Cardiac muscle cell (in vitro differentiated cells and primary cell): ENCODE data around the gene SWT1. TPM values are rescaled to one million over a fixed set of nuclear protein-coding genes. Genes with fewer than 3 reads are reported as not detected.

Experiments used
- DNase-seq, 2 donors: peaks; one replicate each; pipeline versions ENCODE4 v3.0.0 to v3.0.0-alpha.2; 2010 to 2017; ENCODE audit warnings: low read depth in 1 of 2, low spot score in 1 of 2
- H3K27ac ChIP-seq: fragments of 200-600 bp; sonication (generic); 2 replicates; pipeline ENCODE4 v1.5.1; 2016
- H3K27me3 ChIP-seq: fragments of 200-600 bp; sonication (generic); 2 replicates; pipeline ENCODE4 v1.6.0; 2016; ENCODE audit warnings: control low read depth
- H3K36me3 ChIP-seq: fragments of 200-600 bp; sonication (generic); 2 replicates; pipeline ENCODE4 v1.5.1; 2016; ENCODE audit warnings: control low read depth
- H3K4me1 ChIP-seq: fragments of 200-600 bp; sonication (generic); 2 replicates; pipeline ENCODE4 v1.8.1; 2017; ENCODE audit warnings: low read depth, mild to moderate bottlenecking, mixed run types
- H3K4me3 ChIP-seq: fragments of 200-600 bp; sonication (generic); 2 replicates; pipeline ENCODE4 v1.5.1; 2016; ENCODE audit warnings: mild to moderate bottlenecking
- H3K9me3 ChIP-seq: fragments of 200-600 bp; sonication (generic); 2 replicates; pipeline ENCODE4 v1.5.1; 2017; ENCODE audit warnings: low read depth, mild to moderate bottlenecking, control low read depth
- CTCF ChIP-seq: IDR thresholded peaks from 2 replicates; pipeline ENCODE4 v1.5.1; 2012; ENCODE audit warnings: low read depth, mild to moderate bottlenecking, low read length
- polyA plus RNA-seq: library from polyadenylated mRNA; unstranded; fragments of >200 nt; fragmentation: Nextera tagmentation; extraction: Ambion mirVana; gene quantifications from 2 replicates; pipeline ENCODE4 v1.2.1, GENCODE V29; 2016
- total RNA-seq: library from RNA; depleted of rRNA; stranded (reverse); fragments of >200 nt; gene quantifications from 2 replicates; pipeline ENCODE4 v1.2.3, GENCODE V29; 2016

SWT1 gene
- total and polyA plus RNA-seq, 2 experiments from 2014 or later = 2.8 to 4.9 TPM

- no peak for TF ChIP-seq CTCF
- no peaks in the 10 kb centered on the region for H3K4me1 ChIP-seq
Observed at GRCh38 chr1:185267701-185268100, 110.7 kb downstream of the SWT1 start.

GRCh38 chr1:185268352-185268751 is 111.4 kb downstream of the SWT1 start:
- Histone ChIP-seq H3K4me3 (no peak overlapping the region), H3K36me3 (no peaks in the 10 kb centered on the region), H3K9me3 (no peaks in the 10 kb centered on the region), H3K27me3 (no peaks in the 10 kb centered on the region), H3K27ac (no peak overlapping the region), H3K4me1 (no peaks in the 10 kb centered on the region)
- TF ChIP-seq CTCF = no peak
- DNase-seq = no peak

More at GRCh38 chr1:185267701-185268100, 110.7 kb downstream of the SWT1 start:
- Histone ChIP-seq H3K36me3 (no peaks in the 10 kb centered on the region), H3K27me3 (no peaks in the 10 kb centered on the region), H3K27ac (no peak overlapping the region), H3K9me3 (no peaks in the 10 kb centered on the region), H3K4me3 (no peak overlapping the region)
- DNase-seq = no peak

DNA sequence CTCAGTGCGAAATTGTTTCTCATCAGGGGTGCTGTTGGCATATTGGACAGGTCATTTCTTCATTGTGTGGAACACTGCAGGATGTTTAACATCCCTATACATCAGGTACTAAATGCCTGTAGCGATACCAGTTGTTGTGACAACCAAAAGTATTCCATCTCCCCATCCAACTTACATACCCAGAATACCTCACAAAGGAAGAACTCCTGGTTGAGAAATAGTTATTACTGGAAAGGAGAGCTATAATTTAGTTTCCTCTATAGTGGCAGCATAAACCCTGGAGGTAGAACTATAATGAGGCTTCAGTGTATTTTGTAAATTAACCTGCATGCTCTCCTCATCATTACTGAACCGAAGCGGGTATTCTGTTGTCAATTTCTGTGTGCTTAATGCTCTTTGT is 115.0 kb downstream of the SWT1 start:
- no peak for TF ChIP-seq CTCF
- H3K27me3 ChIP-seq = no peaks in the 10 kb centered on the region
- H3K27ac ChIP-seq = no peak overlapping the region
- no peak for DNase-seq
- H3K9me3 ChIP-seq = no peaks in the 10 kb centered on the region
- no peak overlapping the region for H3K4me3 ChIP-seq
- no peaks in the 10 kb centered on the region for H3K4me1 ChIP-seq
- no peaks in the 10 kb centered on the region for H3K36me3 ChIP-seq

DNA sequence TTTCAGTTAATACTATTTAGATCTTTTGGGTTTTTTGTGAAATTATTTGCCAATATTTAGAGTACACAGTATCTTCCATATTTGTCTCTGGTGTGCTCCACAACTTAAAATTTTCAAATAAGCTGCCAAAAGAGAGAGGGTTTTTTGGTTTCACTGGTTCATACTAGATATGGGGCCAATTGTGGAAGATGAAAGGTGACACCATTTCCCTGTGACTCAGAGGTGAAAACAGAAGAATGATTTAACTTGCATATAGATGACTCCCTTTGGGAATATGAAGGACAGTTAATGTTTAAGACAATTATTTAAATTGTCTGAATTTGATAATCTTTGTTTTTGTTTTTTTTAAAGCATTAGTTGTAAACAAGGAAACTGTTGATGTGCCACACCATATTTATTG is 122.6 kb downstream of the SWT1 start:
- Histone ChIP-seq H3K27me3 (no peaks in the 10 kb centered on the region), H3K9me3 (no peaks in the 10 kb centered on the region), H3K27ac (no peak overlapping the region), H3K4me1 (peaks cover 6% of the 10 kb centered on the region), H3K36me3 (no peaks in the 10 kb centered on the region), H3K4me3 (no peak overlapping the region)
- DNase-seq = peak in 1 of 2 donors; percentile 8
- TF ChIP-seq CTCF = no peak

- Histone ChIP-seq H3K4me3 (no peak overlapping the region), H3K27ac (no peak overlapping the region), H3K4me1 (peaks cover 15% of the 10 kb centered on the region), H3K36me3 (no peaks in the 10 kb centered on the region), H3K27me3 (no peaks in the 10 kb centered on the region), H3K9me3 (no peaks in the 10 kb centered on the region)
- no peak for DNase-seq
- no peak for TF ChIP-seq CTCF
Observed at GRCh38 chr1:185280589-185280988, 123.6 kb downstream of the SWT1 start.

DNA sequence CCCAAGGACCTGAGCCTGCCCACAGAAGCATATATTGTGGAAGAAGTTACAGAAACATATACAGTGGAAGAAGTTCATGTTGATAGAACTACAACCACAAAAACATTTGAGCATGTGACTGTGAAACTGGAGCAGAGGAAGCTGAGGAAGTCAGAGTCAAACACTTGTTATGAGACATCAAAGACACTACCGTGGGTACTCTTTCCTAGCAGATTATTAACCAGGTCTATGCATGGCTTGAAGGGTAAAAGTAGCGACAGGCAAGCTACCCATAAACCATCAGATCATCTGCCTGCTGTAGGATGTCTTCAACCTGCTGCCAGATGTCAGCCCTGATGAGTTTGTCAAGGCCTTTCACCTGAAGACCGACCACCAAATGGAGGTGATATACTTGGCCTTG is 124.3 kb downstream of the SWT1 start:
- H3K9me3 ChIP-seq = no peaks in the 10 kb centered on the region
- no peaks in the 10 kb centered on the region for H3K36me3 ChIP-seq
- H3K27ac ChIP-seq = no peak overlapping the region
- H3K4me1 ChIP-seq = peaks cover 15% of the 10 kb centered on the region
- H3K4me3 ChIP-seq = no peak overlapping the region
- no peak for DNase-seq
- no peak for TF ChIP-seq CTCF
- H3K27me3 ChIP-seq = no peaks in the 10 kb centered on the region
